Glomerular visceral epithelial cell (primary cell): ENCODE measurements around the gene EDNRB.
"Not testable (repeated sequence)": the region's sequence is repeated elsewhere in the genome, so short reads cannot be mapped to it uniquely, and the experiment has no call there.

Source experiments
- DNase-seq: peaks from one replicate; pipeline ENCODE4 v3.0.0-alpha.2; 2016; ENCODE audit errors: extremely low spot score

The EDNRB gene

GRCh38 chr13:77918391-77919245, at the start of gene EDNRB:
TSS of gene EDNRB (minus strand) at chr13:77918831. CDS start at chr13:77918573, 258 bp downstream.
- peak; percentile 3 for DNase-seq

GRCh38 chr13:77966671-77967070, 48.0 kb upstream of the EDNRB start:
- DNase-seq: no peak

GRCh38 chr13:77952737-77953136, 34.1 kb upstream of the EDNRB start:
- no peak for DNase-seq

GRCh38 chr13:77952276-77952675, 33.6 kb upstream of the EDNRB start:
- DNase-seq: no peak

- DNase-seq: no peak
Measured at GRCh38 chr13:77946522-77946921, 27.9 kb upstream of the EDNRB start.

GRCh38 chr13:77935063-77935462, 16.4 kb upstream of the EDNRB start:
- DNase-seq: not testable (repeated sequence)

- DNase-seq: no peak
Measured at GRCh38 chr13:77930430-77930829, 11.8 kb upstream of the EDNRB start.

- DNase-seq: no peak
Measured at GRCh38 chr13:77928909-77929308, 10.3 kb upstream of the EDNRB start.

- no peak for DNase-seq
Measured at GRCh38 chr13:77925616-77926015, 7.0 kb upstream of the EDNRB start.

GRCh38 chr13:77919921-77920294, 1.3 kb upstream of the EDNRB start:
- no peak for DNase-seq

GRCh38 chr13:77919246-77919920, 752 bp upstream of the EDNRB start:
- peak; percentile 2 for DNase-seq

- no peak for DNase-seq
Measured at GRCh38 chr13:77916488-77916887, 2.1 kb downstream of the EDNRB start.

GRCh38 chr13:77915686-77916085, 2.9 kb downstream of the EDNRB start:
- DNase-seq: no peak

- DNase-seq: no peak
Measured at GRCh38 chr13:77913003-77913402, 5.6 kb downstream of the EDNRB start.

- no peak for DNase-seq
Measured at GRCh38 chr13:77911751-77912150, 6.9 kb downstream of the EDNRB start.

GRCh38 chr13:77909827-77910226, 8.8 kb downstream of the EDNRB start:
- DNase-seq: no peak

GRCh38 chr13:77908531-77908930, 10.1 kb downstream of the EDNRB start:
- no peak for DNase-seq

GRCh38 chr13:77907666-77908341, 10.8 kb downstream of the EDNRB start:
- DNase-seq: no peak

- no peak for DNase-seq
Measured at GRCh38 chr13:77904031-77904430, 14.6 kb downstream of the EDNRB start.

- no peak for DNase-seq
Measured at GRCh38 chr13:77903435-77903834, 15.2 kb downstream of the EDNRB start.

GRCh38 chr13:77902319-77902963, 16.2 kb downstream of the EDNRB start:
- DNase-seq: no peak

GRCh38 chr13:77898097-77898496, 20.5 kb downstream of the EDNRB start:
- no peak for DNase-seq
